ENCODE results near the gene CTCF. TPM values are rescaled to one million over a fixed set of nuclear protein-coding genes. Genes with fewer than 3 reads are reported as not detected.

The CTCF gene
- total RNA-seq, 2 donors from 2014 or later = 61.3 to 74.6 TPM

- Histone ChIP-seq H3K36me3 (ENCODE audit: control insufficient read depth, insufficient read depth, low read length) (peaks cover 2% of the 10 kb centered on the region), H3K9me3 (ENCODE audit: control insufficient read depth, low read length) (no peaks in the 10 kb centered on the region), H3K27me3 (ENCODE audit: control insufficient read depth, insufficient read depth, low read length, poor library complexity, severe bottlenecking) (peaks cover 7% of the 10 kb centered on the region), H3K27ac (ENCODE audit: low read depth, low read length) (no peak overlapping the region), H3K4me3 (ENCODE audit: low read length) (peak overlapping the region; percentile 67), H3K4me1 (ENCODE audit: control insufficient read depth, insufficient read depth, low read length) (no peaks in the 10 kb centered on the region), H3K9ac (ENCODE audit: extremely low read depth, low read length, poor library complexity, severe bottlenecking) (no peak overlapping the region)
- peak; percentile 74 for TF ChIP-seq CTCF (conservative IDR thresholded peaks at IDR 0.05)
- peak overlapping the region; percentile 65 for H3K4me3 Mint-ChIP-seq
- H3K36me3 Mint-ChIP-seq (ENCODE audit: low read depth) = peaks cover 4% of the 10 kb centered on the region
- 1 to 2% methylated on average over 10 to 66 of the region's 68 CpGs for WGBS, 2 experiments (ENCODE audit: insufficient coverage in 1 of 2, insufficient read length in 1 of 2)
- H3K9me3 Mint-ChIP-seq = no peaks in the 10 kb centered on the region
- H3K4me1 Mint-ChIP-seq = peaks cover 2% of the 10 kb centered on the region
- H3K27me3 Mint-ChIP-seq (ENCODE audit: insufficient read depth) = peaks cover 56% of the 10 kb centered on the region
- no peak overlapping the region for H3K27ac Mint-ChIP-seq
- no peak for DNase-seq
Observed at GRCh38 chr16:67653128-67653788, 90.9 kb downstream of the CTCF start.

- DNase-seq = peak; percentile 62
- no peaks in the 10 kb centered on the region for H3K9me3 ChIP-seq (ENCODE audit: control insufficient read depth, low read length)
- H3K27me3 ChIP-seq (ENCODE audit: control insufficient read depth, insufficient read depth, low read length, poor library complexity, severe bottlenecking) = peaks cover 7% of the 10 kb centered on the region
- H3K4me1 ChIP-seq (ENCODE audit: control insufficient read depth, insufficient read depth, low read length) = no peaks in the 10 kb centered on the region
- Mint-ChIP-seq H3K9me3 (no peaks in the 10 kb centered on the region), H3K4me3 (peak overlapping the region; percentile 65), H3K4me1 (peaks cover 2% of the 10 kb centered on the region), H3K27me3 (ENCODE audit: insufficient read depth) (peaks cover 50% of the 10 kb centered on the region), H3K36me3 (ENCODE audit: low read depth) (peaks cover 4% of the 10 kb centered on the region), H3K27ac (no peak overlapping the region)
- no peak overlapping the region for H3K9ac ChIP-seq (ENCODE audit: extremely low read depth, low read length, poor library complexity, severe bottlenecking)
- H3K27ac ChIP-seq (ENCODE audit: low read depth, low read length) = no peak overlapping the region
- TF ChIP-seq CTCF (conservative IDR thresholded peaks at IDR 0.05) = no peak
- peaks cover 8% of the 10 kb centered on the region for H3K36me3 ChIP-seq (ENCODE audit: control insufficient read depth, insufficient read depth, low read length)
- H3K4me3 ChIP-seq (ENCODE audit: low read length) = peak overlapping the region; percentile 67
- WGBS, 2 experiments (ENCODE audit: insufficient coverage in 1 of 2, insufficient read length in 1 of 2) = 62 to 65% methylated on average over 20 to 25 of the region's 25 CpGs
Observed at GRCh38 chr16:67653789-67654402, 91.6 kb downstream of the CTCF start.

GRCh38 chr16:67654403-67654911 is 92.1 kb downstream of the CTCF start:
- Mint-ChIP-seq H3K27ac (no peak overlapping the region), H3K9me3 (no peaks in the 10 kb centered on the region), H3K4me3 (peak overlapping the region; percentile 30), H3K27me3 (ENCODE audit: insufficient read depth) (peaks cover 44% of the 10 kb centered on the region), H3K4me1 (peaks cover 3% of the 10 kb centered on the region), H3K36me3 (ENCODE audit: low read depth) (peaks cover 4% of the 10 kb centered on the region)
- Histone ChIP-seq H3K4me1 (ENCODE audit: control insufficient read depth, insufficient read depth, low read length) (peaks cover 4% of the 10 kb centered on the region), H3K36me3 (ENCODE audit: control insufficient read depth, insufficient read depth, low read length) (peaks cover 9% of the 10 kb centered on the region), H3K9me3 (ENCODE audit: control insufficient read depth, low read length) (no peaks in the 10 kb centered on the region), H3K9ac (ENCODE audit: extremely low read depth, low read length, poor library complexity, severe bottlenecking) (no peak overlapping the region), H3K4me3 (ENCODE audit: low read length) (no peak overlapping the region), H3K27ac (ENCODE audit: low read depth, low read length) (no peak overlapping the region), H3K27me3 (ENCODE audit: control insufficient read depth, insufficient read depth, low read length, poor library complexity, severe bottlenecking) (peaks cover 7% of the 10 kb centered on the region)
- no peak for TF ChIP-seq CTCF (conservative IDR thresholded peaks at IDR 0.05)
- WGBS, 2 experiments (ENCODE audit: insufficient coverage in 1 of 2, insufficient read length in 1 of 2) = 91 to 92% methylated on average over 20 to 30 of the region's 30 CpGs
- DNase-seq = peak; percentile 75

All from endodermal cell (in vitro differentiated cells).